GM12878 (cell line): Measurements from ENCODE around the gene MOV10L1. TPM values are rescaled to one million over a fixed set of nuclear protein-coding genes. Genes with fewer than 3 reads are reported as not detected.

ENCODE experiments used
- EGR1 ChIP-seq, 2 experiments: IDR thresholded peaks; 1 replicate in 1 of 2; 2 replicates in 1 of 2; pipeline ENCODE4 v1.6.1; 2011 to 2012; ENCODE audit warnings: low read depth in 2 of 2, low read length in 2 of 2, borderline replicate concordance in 1 of 2, mild to moderate bottlenecking in 1 of 2, moderate library complexity in 1 of 2
- FOS ChIP-seq: IDR thresholded peaks from 3 replicates; pipeline ENCODE4 v1.6.1; 2011; ENCODE audit warnings: borderline replicate concordance; ENCODE audit not compliant: insufficient read length; ENCODE audit errors: extremely low read depth
- GATAD2B ChIP-seq: fragments of 450-650 bp; conservative IDR thresholded peaks from 2 replicates; pipeline ENCODE4 v1.6.1; 2017; ENCODE audit warnings: low read depth, mild to moderate bottlenecking, moderate library complexity
- HDAC6 ChIP-seq: fragments of 200-600 bp; sonication (generic); IDR thresholded peaks from one replicate; pipeline ENCODE4 v1.8.0; 2017; ENCODE audit warnings: antibody characterized with exemption; ENCODE audit not compliant: unreplicated experiment
- IRF4 ChIP-seq: IDR thresholded peaks from 2 replicates; pipeline ENCODE4 v1.6.1; 2011; ENCODE audit warnings: low read depth, low read length
- POLR2A ChIP-seq: IDR thresholded peaks from 2 replicates; pipeline ENCODE4 v1.6.1; 2011; ENCODE audit warnings: low read depth, mild to moderate bottlenecking, low read length
- SIX5 ChIP-seq: IDR thresholded peaks from 2 replicates; pipeline ENCODE4 v1.6.1; 2011; ENCODE audit warnings: mild to moderate bottlenecking, low read depth, low read length, moderate library complexity; ENCODE audit not compliant: severe bottlenecking
- SPI1 ChIP-seq: IDR thresholded peaks from 2 replicates; pipeline ENCODE4 v1.6.1; 2011; ENCODE audit warnings: low read depth, mild to moderate bottlenecking, low read length, moderate library complexity, borderline replicate concordance; ENCODE audit not compliant: insufficient read depth
- SRF ChIP-seq, 2 experiments: IDR thresholded peaks; 2 replicates each; pipeline ENCODE4 v1.6.1; 2011; ENCODE audit warnings: low read depth in 2 of 2, low read length in 2 of 2, mild to moderate bottlenecking in 1 of 2, moderate library complexity in 1 of 2
- ZSCAN29 ChIP-seq: fragments of 450-650 bp; IDR thresholded peaks from 2 replicates; pipeline ENCODE4 v1.6.1; 2017; ENCODE audit warnings: mild to moderate bottlenecking, moderate library complexity
- polyA plus RNA-seq, 11 experiments: library from polyadenylated mRNA; depleted of rRNA in 4 of 11; unstranded in 6 of 11; stranded (reverse) in 5 of 11; fragments of >200 nt; fragmentation: Nextera tagmentation in 4 of 11; fragmentation: Illumina TruSeq in 1 of 11; extraction: Ambion mirVana in 4 of 11; extraction: Trizol in 1 of 11; gene quantifications; 1 replicate in 1 of 11; 2 replicates in 10 of 11; pipeline versions ENCODE4 v1.2.1 to v1.2.3, GENCODE V29; 2011 to 2016; ENCODE audit warnings: inconsistent platforms in 2 of 11, missing spikeins in 2 of 11, low read depth in 1 of 11
- total RNA-seq, 4 experiments: library from RNA; depleted of rRNA in 3 of 4; stranded (reverse); fragments of >200 nt in 3 of 4; fragmentation: Illumina TruSeq in 1 of 4; extraction: Trizol in 1 of 4; gene quantifications; 2 replicates each; pipeline versions ENCODE4 v1.2.1 to v1.2.3, GENCODE V29; 2013 to 2021
- TF ChIP-seq, protein P1 (sequence below), 3 experiments: IDR thresholded peaks in 2 of 3; conservative IDR thresholded peaks in 1 of 3; 2 replicates each; pipeline ENCODE4 v1.5.1; 2011; ENCODE audit warnings: low read depth in 3 of 3, low read length in 3 of 3, mild to moderate bottlenecking in 3 of 3, control low read depth in 2 of 3, moderate library complexity in 2 of 3, inconsistent platforms in 1 of 3, mixed read lengths in 1 of 3; ENCODE audit not compliant: control insufficient read depth in 2 of 3, insufficient read depth in 1 of 3; ENCODE audit errors: extremely low read depth in 1 of 3
- TF ChIP-seq, protein P2 (sequence below): fragments of 450-650 bp; IDR thresholded peaks from 2 replicates; pipeline ENCODE4 v1.6.1; 2017; ENCODE audit warnings: mild to moderate bottlenecking
- TF ChIP-seq, protein P3 (sequence below): fragments of 450-650 bp; IDR thresholded peaks from 2 replicates; pipeline ENCODE4 v1.6.1; 2018; ENCODE audit warnings: borderline replicate concordance, mild to moderate bottlenecking; ENCODE audit not compliant: partially characterized antibody
- TF ChIP-seq, protein P4 (sequence below): fragments of 450-650 bp; IDR thresholded peaks from 2 replicates; pipeline ENCODE4 v1.6.1; 2017; ENCODE audit warnings: mild to moderate bottlenecking, moderate library complexity
- TF ChIP-seq, protein P5 (sequence below): IDR thresholded peaks from 2 replicates; pipeline ENCODE4 v1.6.1; 2012; ENCODE audit warnings: low read depth, low read length, improper control_type of control experiment
- TF ChIP-seq, protein P6 (sequence below): IDR thresholded peaks from 2 replicates; pipeline ENCODE4 v1.6.1; 2011; ENCODE audit warnings: low read depth, low read length, improper control_type of control experiment, borderline replicate concordance

The MOV10L1 gene
- total and polyA plus RNA-seq, 10 of the 15 experiments (the other 5 are each of a cell fraction or from before 2014, with no cell fraction given): 0.22 TPM; not detected in 9

DNA sequence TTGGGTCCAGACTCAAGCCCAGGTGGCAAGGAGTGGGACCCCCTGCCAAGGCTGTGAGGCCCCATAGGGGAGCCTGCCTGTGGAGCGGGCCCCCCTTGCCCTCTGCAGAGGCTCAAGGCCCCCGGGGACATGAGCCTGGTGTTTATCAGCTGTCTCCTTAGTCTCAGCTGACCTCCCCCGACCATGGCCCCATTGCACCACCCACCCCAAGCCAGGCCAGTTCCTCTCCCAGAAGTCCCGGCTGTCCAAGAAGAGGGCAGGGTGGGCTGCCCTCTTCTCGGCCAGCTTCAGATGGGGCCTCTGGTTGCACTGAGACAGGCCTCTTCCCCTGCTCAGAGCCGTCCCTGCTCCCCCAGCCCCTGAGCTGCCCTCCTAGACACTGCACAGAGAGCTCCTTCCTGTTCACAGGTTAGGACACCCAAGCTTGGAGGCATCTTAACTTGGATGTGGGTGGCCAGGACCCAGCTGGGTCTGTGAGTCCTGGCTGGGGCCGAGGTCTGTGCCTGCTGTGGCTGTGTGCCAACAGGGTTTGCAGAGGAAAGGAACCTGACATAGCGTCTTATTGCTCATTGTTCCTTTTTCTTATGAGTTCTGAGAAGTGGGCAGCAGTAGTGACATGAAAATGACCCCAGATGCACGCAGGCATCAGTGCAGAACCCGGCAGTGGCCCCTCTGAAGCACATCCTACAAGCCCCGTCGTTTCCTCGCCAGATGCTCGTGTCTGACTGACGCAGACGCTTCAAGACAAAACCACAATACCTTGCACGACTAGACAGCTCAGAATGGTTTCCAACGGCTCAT, 101.3 kb downstream of the MOV10L1 start (continued):
- TF ChIP-seq, protein P1, sequence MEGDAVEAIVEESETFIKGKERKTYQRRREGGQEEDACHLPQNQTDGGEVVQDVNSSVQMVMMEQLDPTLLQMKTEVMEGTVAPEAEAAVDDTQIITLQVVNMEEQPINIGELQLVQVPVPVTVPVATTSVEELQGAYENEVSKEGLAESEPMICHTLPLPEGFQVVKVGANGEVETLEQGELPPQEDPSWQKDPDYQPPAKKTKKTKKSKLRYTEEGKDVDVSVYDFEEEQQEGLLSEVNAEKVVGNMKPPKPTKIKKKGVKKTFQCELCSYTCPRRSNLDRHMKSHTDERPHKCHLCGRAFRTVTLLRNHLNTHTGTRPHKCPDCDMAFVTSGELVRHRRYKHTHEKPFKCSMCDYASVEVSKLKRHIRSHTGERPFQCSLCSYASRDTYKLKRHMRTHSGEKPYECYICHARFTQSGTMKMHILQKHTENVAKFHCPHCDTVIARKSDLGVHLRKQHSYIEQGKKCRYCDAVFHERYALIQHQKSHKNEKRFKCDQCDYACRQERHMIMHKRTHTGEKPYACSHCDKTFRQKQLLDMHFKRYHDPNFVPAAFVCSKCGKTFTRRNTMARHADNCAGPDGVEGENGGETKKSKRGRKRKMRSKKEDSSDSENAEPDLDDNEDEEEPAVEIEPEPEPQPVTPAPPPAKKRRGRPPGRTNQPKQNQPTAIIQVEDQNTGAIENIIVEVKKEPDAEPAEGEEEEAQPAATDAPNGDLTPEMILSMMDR (IDR thresholded peaks at IDR 0.05 in 2 of 3, conservative IDR thresholded peaks at IDR 0.05 in 1 of 3; ENCODE audit: control insufficient read depth in 2 of 3, extremely low read depth in 1 of 3, insufficient read depth in 1 of 3, low read depth in 3 of 3, low read length in 3 of 3): no peak
- 0 out of 2 replicates have a peak, but pooled peaks have one; percentile 24 for TF ChIP-seq ZSCAN29
- peak in 1 of 2 experiments; percentile 24; a peak in 1 of 3 replicates for TF ChIP-seq EGR1 (IDR thresholded peaks at IDR 0.05; ENCODE audit: borderline replicate concordance in 1 of 2, low read depth in 2 of 2, low read length in 2 of 2)
- TF ChIP-seq, protein P2, sequence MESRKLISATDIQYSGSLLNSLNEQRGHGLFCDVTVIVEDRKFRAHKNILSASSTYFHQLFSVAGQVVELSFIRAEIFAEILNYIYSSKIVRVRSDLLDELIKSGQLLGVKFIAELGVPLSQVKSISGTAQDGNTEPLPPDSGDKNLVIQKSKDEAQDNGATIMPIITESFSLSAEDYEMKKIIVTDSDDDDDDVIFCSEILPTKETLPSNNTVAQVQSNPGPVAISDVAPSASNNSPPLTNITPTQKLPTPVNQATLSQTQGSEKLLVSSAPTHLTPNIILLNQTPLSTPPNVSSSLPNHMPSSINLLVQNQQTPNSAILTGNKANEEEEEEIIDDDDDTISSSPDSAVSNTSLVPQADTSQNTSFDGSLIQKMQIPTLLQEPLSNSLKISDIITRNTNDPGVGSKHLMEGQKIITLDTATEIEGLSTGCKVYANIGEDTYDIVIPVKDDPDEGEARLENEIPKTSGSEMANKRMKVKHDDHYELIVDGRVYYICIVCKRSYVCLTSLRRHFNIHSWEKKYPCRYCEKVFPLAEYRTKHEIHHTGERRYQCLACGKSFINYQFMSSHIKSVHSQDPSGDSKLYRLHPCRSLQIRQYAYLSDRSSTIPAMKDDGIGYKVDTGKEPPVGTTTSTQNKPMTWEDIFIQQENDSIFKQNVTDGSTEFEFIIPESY: no peak
- peak; percentile 62 for TF ChIP-seq POLR2A
- no peak for TF ChIP-seq GATAD2B
- peak; percentile 68 for TF ChIP-seq HDAC6
- no peak for TF ChIP-seq IRF4
- TF ChIP-seq, protein P3, sequence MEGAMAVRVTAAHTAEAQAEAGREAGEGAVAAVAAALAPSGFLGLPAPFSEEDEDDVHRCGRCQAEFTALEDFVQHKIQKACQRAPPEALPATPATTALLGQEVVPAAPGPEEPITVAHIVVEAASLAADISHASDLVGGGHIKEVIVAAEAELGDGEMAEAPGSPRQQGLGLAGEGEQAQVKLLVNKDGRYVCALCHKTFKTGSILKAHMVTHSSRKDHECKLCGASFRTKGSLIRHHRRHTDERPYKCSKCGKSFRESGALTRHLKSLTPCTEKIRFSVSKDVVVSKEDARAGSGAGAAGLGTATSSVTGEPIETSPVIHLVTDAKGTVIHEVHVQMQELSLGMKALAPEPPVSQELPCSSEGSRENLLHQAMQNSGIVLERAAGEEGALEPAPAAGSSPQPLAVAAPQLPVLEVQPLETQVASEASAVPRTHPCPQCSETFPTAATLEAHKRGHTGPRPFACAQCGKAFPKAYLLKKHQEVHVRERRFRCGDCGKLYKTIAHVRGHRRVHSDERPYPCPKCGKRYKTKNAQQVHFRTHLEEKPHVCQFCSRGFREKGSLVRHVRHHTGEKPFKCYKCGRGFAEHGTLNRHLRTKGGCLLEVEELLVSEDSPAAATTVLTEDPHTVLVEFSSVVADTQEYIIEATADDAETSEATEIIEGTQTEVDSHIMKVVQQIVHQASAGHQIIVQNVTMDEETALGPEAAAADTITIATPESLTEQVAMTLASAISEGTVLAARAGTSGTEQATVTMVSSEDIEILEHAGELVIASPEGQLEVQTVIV: no peak
- TF ChIP-seq SRF (IDR thresholded peaks at IDR 0.05; ENCODE audit: low read depth in 2 of 2, low read length in 2 of 2): no peak
- TF ChIP-seq, protein P4, sequence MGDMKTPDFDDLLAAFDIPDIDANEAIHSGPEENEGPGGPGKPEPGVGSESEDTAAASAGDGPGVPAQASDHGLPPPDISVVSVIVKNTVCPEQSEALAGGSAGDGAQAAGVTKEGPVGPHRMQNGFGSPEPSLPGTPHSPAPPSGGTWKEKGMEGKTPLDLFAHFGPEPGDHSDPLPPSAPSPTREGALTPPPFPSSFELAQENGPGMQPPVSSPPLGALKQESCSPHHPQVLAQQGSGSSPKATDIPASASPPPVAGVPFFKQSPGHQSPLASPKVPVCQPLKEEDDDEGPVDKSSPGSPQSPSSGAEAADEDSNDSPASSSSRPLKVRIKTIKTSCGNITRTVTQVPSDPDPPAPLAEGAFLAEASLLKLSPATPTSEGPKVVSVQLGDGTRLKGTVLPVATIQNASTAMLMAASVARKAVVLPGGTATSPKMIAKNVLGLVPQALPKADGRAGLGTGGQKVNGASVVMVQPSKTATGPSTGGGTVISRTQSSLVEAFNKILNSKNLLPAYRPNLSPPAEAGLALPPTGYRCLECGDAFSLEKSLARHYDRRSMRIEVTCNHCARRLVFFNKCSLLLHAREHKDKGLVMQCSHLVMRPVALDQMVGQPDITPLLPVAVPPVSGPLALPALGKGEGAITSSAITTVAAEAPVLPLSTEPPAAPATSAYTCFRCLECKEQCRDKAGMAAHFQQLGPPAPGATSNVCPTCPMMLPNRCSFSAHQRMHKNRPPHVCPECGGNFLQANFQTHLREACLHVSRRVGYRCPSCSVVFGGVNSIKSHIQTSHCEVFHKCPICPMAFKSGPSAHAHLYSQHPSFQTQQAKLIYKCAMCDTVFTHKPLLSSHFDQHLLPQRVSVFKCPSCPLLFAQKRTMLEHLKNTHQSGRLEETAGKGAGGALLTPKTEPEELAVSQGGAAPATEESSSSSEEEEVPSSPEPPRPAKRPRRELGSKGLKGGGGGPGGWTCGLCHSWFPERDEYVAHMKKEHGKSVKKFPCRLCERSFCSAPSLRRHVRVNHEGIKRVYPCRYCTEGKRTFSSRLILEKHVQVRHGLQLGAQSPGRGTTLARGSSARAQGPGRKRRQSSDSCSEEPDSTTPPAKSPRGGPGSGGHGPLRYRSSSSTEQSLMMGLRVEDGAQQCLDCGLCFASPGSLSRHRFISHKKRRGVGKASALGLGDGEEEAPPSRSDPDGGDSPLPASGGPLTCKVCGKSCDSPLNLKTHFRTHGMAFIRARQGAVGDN: peak; percentile 55; the same call in 1 of the 2 replicates
- TF ChIP-seq, protein P5, sequence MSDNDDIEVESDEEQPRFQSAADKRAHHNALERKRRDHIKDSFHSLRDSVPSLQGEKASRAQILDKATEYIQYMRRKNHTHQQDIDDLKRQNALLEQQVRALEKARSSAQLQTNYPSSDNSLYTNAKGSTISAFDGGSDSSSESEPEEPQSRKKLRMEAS: no peak
- TF ChIP-seq SIX5: peak; percentile 20
- TF ChIP-seq, protein P6, sequence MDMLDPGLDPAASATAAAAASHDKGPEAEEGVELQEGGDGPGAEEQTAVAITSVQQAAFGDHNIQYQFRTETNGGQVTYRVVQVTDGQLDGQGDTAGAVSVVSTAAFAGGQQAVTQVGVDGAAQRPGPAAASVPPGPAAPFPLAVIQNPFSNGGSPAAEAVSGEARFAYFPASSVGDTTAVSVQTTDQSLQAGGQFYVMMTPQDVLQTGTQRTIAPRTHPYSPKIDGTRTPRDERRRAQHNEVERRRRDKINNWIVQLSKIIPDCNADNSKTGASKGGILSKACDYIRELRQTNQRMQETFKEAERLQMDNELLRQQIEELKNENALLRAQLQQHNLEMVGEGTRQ: no peak
- no peak for TF ChIP-seq FOS
- peak; percentile 38; the same call in 1 of the 2 replicates for TF ChIP-seq SPI1
